Mesenchymal stem cell (in vitro differentiated cells and primary cell): ENCODE results near the gene MAN1C1.
A peak's percentile ranks its signal among the peaks of the same experiment; 100 is the strongest.

ENCODE experiments used
- DNase-seq: peaks from one replicate; pipeline ENCODE4 v3.0.0-alpha.2; 2013
- H2AFZ ChIP-seq: one replicate; pipeline ENCODE4 v1.6.1; 2013; ENCODE audit warnings: low read depth, mild to moderate bottlenecking, control low read depth, inconsistent platforms, low read length, moderate library complexity
- H2AK5ac ChIP-seq: 2 replicates; pipeline ENCODE4 v1.6.1; 2013; ENCODE audit warnings: low read length, moderate library complexity, mild to moderate bottlenecking, inconsistent platforms; ENCODE audit not compliant: severe bottlenecking
- H2BK120ac ChIP-seq: one replicate; pipeline ENCODE4 v1.6.1; 2013; ENCODE audit warnings: low read depth, mild to moderate bottlenecking, inconsistent platforms, low read length, moderate library complexity
- H2BK12ac ChIP-seq, 2 experiments: one replicate each; pipeline ENCODE4 v1.6.1; 2013; ENCODE audit warnings: inconsistent platforms in 2 of 2, low read length in 2 of 2, mild to moderate bottlenecking in 2 of 2, moderate library complexity in 2 of 2, control low read depth in 1 of 2
- H2BK15ac ChIP-seq: one replicate; pipeline ENCODE4 v1.6.1; 2013; ENCODE audit warnings: mild to moderate bottlenecking, low read depth, inconsistent platforms; ENCODE audit not compliant: poor library complexity, severe bottlenecking
- H2BK5ac ChIP-seq: 2 replicates; pipeline ENCODE4 v1.6.1; 2013; ENCODE audit warnings: low read depth, mild to moderate bottlenecking, low read length, control low read depth, inconsistent platforms; ENCODE audit not compliant: poor library complexity, severe bottlenecking
- H3K14ac ChIP-seq, 2 experiments: one replicate each; pipeline ENCODE4 v1.6.1; 2013; ENCODE audit warnings: inconsistent platforms in 2 of 2, low read length in 2 of 2, control low read depth in 1 of 2, mild to moderate bottlenecking in 1 of 2, moderate library complexity in 1 of 2
- H3K18ac ChIP-seq, 2 experiments: one replicate each; pipeline ENCODE4 v1.6.1; 2013; ENCODE audit warnings: inconsistent platforms in 2 of 2, low read length in 2 of 2, control low read depth in 1 of 2, low read depth in 1 of 2, mild to moderate bottlenecking in 1 of 2
- H3K23ac ChIP-seq, 2 experiments: one replicate each; pipeline ENCODE4 v1.6.1; 2013; ENCODE audit warnings: inconsistent platforms in 2 of 2, low read length in 2 of 2, mild to moderate bottlenecking in 2 of 2, moderate library complexity in 2 of 2, control low read depth in 1 of 2
- H3K27ac ChIP-seq: 2 replicates; pipeline ENCODE4 v1.5.1; 2013; ENCODE audit warnings: mild to moderate bottlenecking, moderate library complexity, low read length, control low read depth, inconsistent platforms; ENCODE audit not compliant: poor library complexity, severe bottlenecking
- H3K27me3 ChIP-seq, 2 experiments: 2 replicates each; pipeline versions ENCODE4 v1.6.1 to v1.7.0; 2013; ENCODE audit warnings: low read length in 2 of 2, mild to moderate bottlenecking in 2 of 2, moderate library complexity in 2 of 2, control low read depth in 1 of 2, inconsistent platforms in 1 of 2; ENCODE audit not compliant: control insufficient read depth in 1 of 2, insufficient read depth in 1 of 2
- H3K36me3 ChIP-seq, 2 experiments: 2 replicates each; pipeline versions ENCODE4 v1.6.1 to v1.7.0; 2013; ENCODE audit warnings: low read length in 2 of 2, control low read depth in 1 of 2, inconsistent platforms in 1 of 2, low read depth in 1 of 2, mild to moderate bottlenecking in 1 of 2; ENCODE audit not compliant: insufficient read depth in 2 of 2, control insufficient read depth in 1 of 2
- H3K4ac ChIP-seq, 2 experiments: one replicate each; pipeline ENCODE4 v1.6.1; 2013; ENCODE audit warnings: inconsistent platforms in 2 of 2, low read length in 2 of 2, mild to moderate bottlenecking in 2 of 2, moderate library complexity in 2 of 2, control low read depth in 1 of 2, low read depth in 1 of 2
- H3K4me1 ChIP-seq: 2 replicates; pipeline ENCODE4 v1.6.1; 2013; ENCODE audit warnings: low read depth, low read length, control low read depth; ENCODE audit not compliant: control insufficient read depth, insufficient read depth
- H3K4me2 ChIP-seq: 2 replicates; pipeline ENCODE4 v1.6.1; 2013; ENCODE audit warnings: low read length, mild to moderate bottlenecking, inconsistent platforms; ENCODE audit not compliant: poor library complexity, severe bottlenecking
- H3K4me3 ChIP-seq, 2 experiments: 2 replicates each; pipeline versions ENCODE4 v1.5.1 to v1.7.0; 2013; ENCODE audit warnings: low read length in 2 of 2, mild to moderate bottlenecking in 2 of 2, control low read depth in 1 of 2, low read depth in 1 of 2; ENCODE audit not compliant: insufficient read depth in 1 of 2
- H3K79me1 ChIP-seq: replicated peaks from 2 replicates; pipeline ENCODE4 v1.6.1; 2013; ENCODE audit warnings: mild to moderate bottlenecking, control low read depth, low read length, inconsistent platforms; ENCODE audit not compliant: poor library complexity, severe bottlenecking
- H3K9ac ChIP-seq: 2 replicates; pipeline ENCODE4 v1.7.0; 2013; ENCODE audit warnings: mild to moderate bottlenecking, low read length, moderate library complexity
- H3K9me3 ChIP-seq: 2 replicates; pipeline ENCODE4 v1.7.0; 2013; ENCODE audit warnings: mild to moderate bottlenecking, low read length; ENCODE audit not compliant: control insufficient read depth
- H4K8ac ChIP-seq: one replicate; pipeline ENCODE4 v1.6.1; 2013; ENCODE audit warnings: inconsistent platforms, mild to moderate bottlenecking, low read length, moderate library complexity
- H4K91ac ChIP-seq: one replicate; pipeline ENCODE4 v1.6.1; 2013; ENCODE audit warnings: mild to moderate bottlenecking, low read length, inconsistent platforms
- WGBS: methylation state at CpG from one replicate; pipeline ENCODE4 v1.1.7; 2013; ENCODE audit warnings: mixed read lengths; 5-methylcytosine and 5-hydroxymethylcytosine counted together

MAN1C1 gene

GRCh38 chr1:25621876-25622275, 5.3 kb downstream of the MAN1C1 start:
- peaks cover 17% of the 10 kb centered on the region for H3K4me1 ChIP-seq
- no peak overlapping the region for H2BK15ac ChIP-seq
- H2BK12ac ChIP-seq = no peak overlapping the region
- no peak overlapping the region for H3K4me3 ChIP-seq
- no peak overlapping the region for H3K4ac ChIP-seq
- H3K27ac ChIP-seq = no peak overlapping the region
- no peak overlapping the region for H3K23ac ChIP-seq
- no peak overlapping the region for H3K9ac ChIP-seq
- no peak overlapping the region for H2BK120ac ChIP-seq
- no peaks in the 10 kb centered on the region for H3K9me3 ChIP-seq
- no peak overlapping the region for H3K18ac ChIP-seq
- H4K91ac ChIP-seq = no peak overlapping the region
- H3K4me2 ChIP-seq = no peak overlapping the region
- no peak for DNase-seq
- no peaks in the 10 kb centered on the region for H3K79me1 ChIP-seq
- no peak overlapping the region for H2AFZ ChIP-seq
- peaks cover 0 to 8% of the 10 kb centered on the region in 2 experiments for H3K36me3 ChIP-seq
- H3K27me3 ChIP-seq = peaks cover 0 to 62% of the 10 kb centered on the region in 2 experiments
- WGBS = 95% methylated on average over 5 of the region's 5 CpGs
- no peak overlapping the region for H3K14ac ChIP-seq
- no peak overlapping the region for H2BK5ac ChIP-seq
- H2AK5ac ChIP-seq = no peak overlapping the region
- H4K8ac ChIP-seq = no peak overlapping the region

- Histone ChIP-seq H3K27ac (no peak overlapping the region), H3K4me2 (no peak overlapping the region), H4K91ac (no peak overlapping the region), H3K9ac (no peak overlapping the region), H2BK15ac (no peak overlapping the region), H4K8ac (no peak overlapping the region), H2BK12ac (no peak overlapping the region), H3K14ac (no peak overlapping the region), H3K9me3 (no peaks in the 10 kb centered on the region), H3K4ac (no peak overlapping the region), H3K4me1 (peaks cover 11% of the 10 kb centered on the region), H2AFZ (no peak overlapping the region), H2AK5ac (no peak overlapping the region), H3K23ac (no peak overlapping the region), H3K4me3 (no peak overlapping the region), H3K18ac (no peak overlapping the region), H2BK120ac (no peak overlapping the region), H3K79me1 (no peaks in the 10 kb centered on the region), H3K27me3 (peaks cover 0 to 62% of the 10 kb centered on the region in 2 experiments), H2BK5ac (no peak overlapping the region), H3K36me3 (peaks cover 0 to 8% of the 10 kb centered on the region in 2 experiments)
- DNase-seq = no peak
- 91% methylated on average over 6 of the region's 6 CpGs for whole genome bisulfite sequencing
Observed at GRCh38 chr1:25622531-25622930, 5.9 kb downstream of the MAN1C1 start.

GRCh38 chr1:25623007-25623406, 6.4 kb downstream of the MAN1C1 start:
- DNase-seq = no peak
- no peaks in the 10 kb centered on the region for H3K9me3 ChIP-seq
- no peak overlapping the region for H4K8ac ChIP-seq
- H2BK15ac ChIP-seq = no peak overlapping the region
- H3K27ac ChIP-seq = no peak overlapping the region
- H2BK5ac ChIP-seq = no peak overlapping the region
- WGBS = 83% methylated on average over 4 of the region's 4 CpGs
- no peak overlapping the region for H2AFZ ChIP-seq
- no peak overlapping the region for H3K4ac ChIP-seq
- no peaks in the 10 kb centered on the region for H3K79me1 ChIP-seq
- H2BK120ac ChIP-seq = no peak overlapping the region
- H3K9ac ChIP-seq = no peak overlapping the region
- H3K14ac ChIP-seq = no peak overlapping the region
- peak overlapping the region in 1 of 2 experiments; percentile 32 for H2BK12ac ChIP-seq
- peaks cover 7% of the 10 kb centered on the region for H3K4me1 ChIP-seq
- H3K36me3 ChIP-seq = peaks cover 0 to 8% of the 10 kb centered on the region in 2 experiments
- H3K23ac ChIP-seq = no peak overlapping the region
- no peak overlapping the region for H2AK5ac ChIP-seq
- H4K91ac ChIP-seq = no peak overlapping the region
- H3K4me3 ChIP-seq = no peak overlapping the region
- H3K18ac ChIP-seq = no peak overlapping the region
- H3K27me3 ChIP-seq = peaks cover 0 to 57% of the 10 kb centered on the region in 2 experiments
- H3K4me2 ChIP-seq = no peak overlapping the region

GRCh38 chr1:25623731-25624130, 7.1 kb downstream of the MAN1C1 start:
- H3K14ac ChIP-seq = no peak overlapping the region
- no peak overlapping the region for H3K18ac ChIP-seq
- H2BK5ac ChIP-seq = no peak overlapping the region
- H3K27me3 ChIP-seq = peaks cover 0 to 50% of the 10 kb centered on the region in 2 experiments
- H4K91ac ChIP-seq = no peak overlapping the region
- no peak overlapping the region for H2BK12ac ChIP-seq
- no peak overlapping the region for H3K4ac ChIP-seq
- H3K27ac ChIP-seq = no peak overlapping the region
- H3K4me2 ChIP-seq = no peak overlapping the region
- peaks cover 0 to 8% of the 10 kb centered on the region in 2 experiments for H3K36me3 ChIP-seq
- H3K23ac ChIP-seq = no peak overlapping the region
- H3K4me3 ChIP-seq = no peak overlapping the region
- H3K9ac ChIP-seq = no peak overlapping the region
- no peak overlapping the region for H4K8ac ChIP-seq
- H2AK5ac ChIP-seq = no peak overlapping the region
- no peak overlapping the region for H2BK15ac ChIP-seq
- H2AFZ ChIP-seq = no peak overlapping the region
- DNase-seq = no peak
- H3K4me1 ChIP-seq = peaks cover 3% of the 10 kb centered on the region
- WGBS = 69% methylated on average over 4 of the region's 4 CpGs
- no peaks in the 10 kb centered on the region for H3K79me1 ChIP-seq
- no peaks in the 10 kb centered on the region for H3K9me3 ChIP-seq
- no peak overlapping the region for H2BK120ac ChIP-seq
